TTC549 (cell line): ENCODE results near the gene SEPSECS.

Source experiments
- FAIRE-seq: peaks from 2 replicates; lab custom pipeline; 2012; peaks lifted over from hg19 to GRCh38; lab: Jason Lieb, UNC

SEPSECS gene

GRCh38 chr4:25080571-25080970 lies 79.7 kb downstream of the SEPSECS start:
- no peak for FAIRE-seq

- FAIRE-seq = no peak
Measured at GRCh38 chr4:25078523-25078922, 81.7 kb downstream of the SEPSECS start.

GRCh38 chr4:25076625-25077398 lies 83.4 kb downstream of the SEPSECS start:
- no peak for FAIRE-seq

GRCh38 chr4:25075851-25076250 lies 84.4 kb downstream of the SEPSECS start:
- no peak for FAIRE-seq

- no peak for FAIRE-seq
Measured at GRCh38 chr4:25075129-25075528, 85.1 kb downstream of the SEPSECS start.

GRCh38 chr4:25070545-25070944 lies 89.7 kb downstream of the SEPSECS start:
- no peak for FAIRE-seq
